ENCODE data around the gene VKORC1.
A peak's percentile ranks its signal among the peaks of the same experiment; 100 is the strongest.

The VKORC1 gene

GRCh38 chr16:31073142-31073969 lies 21.2 kb downstream of the VKORC1 start:
- ATAC-seq (replicated peaks; ENCODE audit: extremely low read depth, poor library complexity, severe bottlenecking) (peak; percentile 55), DNase-seq (ENCODE audit: low spot score in 2 of 2) (peak; percentile 68 to 72)
- peak overlapping the region; percentile 87 for H3K4me3 Mint-ChIP-seq
- peak overlapping the region; percentile 94 for H3K27ac Mint-ChIP-seq (ENCODE audit: low read depth)
- no peaks in the 10 kb centered on the region for H3K27me3 Mint-ChIP-seq
- H3K36me3 Mint-ChIP-seq (ENCODE audit: insufficient read depth) = peaks cover 24% of the 10 kb centered on the region
- H3K4me1 Mint-ChIP-seq = peaks cover 43% of the 10 kb centered on the region
- H3K9me3 Mint-ChIP-seq = no peaks in the 10 kb centered on the region

- Mint-ChIP-seq H3K4me3 (peak overlapping the region; percentile 87), H3K27ac (ENCODE audit: low read depth) (peak overlapping the region; percentile 94), H3K4me1 (peaks cover 48% of the 10 kb centered on the region)
Measured at GRCh38 chr16:31072540-31073141, 22.0 kb downstream of the VKORC1 start.

DNA sequence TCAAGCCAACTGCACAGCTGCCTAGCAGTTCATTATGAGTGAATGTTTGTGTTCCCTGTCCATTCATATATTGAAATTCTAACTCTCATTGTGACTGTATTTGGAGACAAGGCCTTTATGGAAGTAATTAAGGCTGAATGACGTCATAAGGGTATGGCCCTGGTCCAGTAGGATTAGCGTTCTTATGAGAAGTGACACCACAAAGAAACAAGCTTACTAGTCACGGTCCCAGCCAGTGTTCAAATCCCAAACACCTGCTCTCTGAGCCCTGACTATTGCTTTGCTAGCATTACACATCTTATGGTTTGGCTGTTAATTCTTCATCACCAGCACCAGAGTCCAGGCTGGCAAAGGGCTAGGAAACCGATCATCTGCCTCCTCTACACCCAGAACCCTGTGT lies 22.7 kb downstream of the VKORC1 start:
- Mint-ChIP-seq H3K4me3 (peak overlapping the region; percentile 87), H3K36me3 (ENCODE audit: insufficient read depth) (peaks cover 13% of the 10 kb centered on the region), H3K9me3 (no peaks in the 10 kb centered on the region), H3K27ac (ENCODE audit: low read depth) (peak overlapping the region; percentile 94), H3K27me3 (no peaks in the 10 kb centered on the region), H3K4me1 (peaks cover 49% of the 10 kb centered on the region)
- ATAC-seq (replicated peaks; ENCODE audit: extremely low read depth, poor library complexity, severe bottlenecking) = no peak
- no peak for DNase-seq (ENCODE audit: low spot score in 2 of 2)

More at GRCh38 chr16:31072540-31073141, 22.0 kb downstream of the VKORC1 start:
- no peak for DNase-seq (ENCODE audit: low spot score in 2 of 2)
- no peak for ATAC-seq (replicated peaks; ENCODE audit: extremely low read depth, poor library complexity, severe bottlenecking)
- Mint-ChIP-seq H3K27me3 (no peaks in the 10 kb centered on the region), H3K9me3 (no peaks in the 10 kb centered on the region), H3K36me3 (ENCODE audit: insufficient read depth) (peaks cover 20% of the 10 kb centered on the region)

DNA sequence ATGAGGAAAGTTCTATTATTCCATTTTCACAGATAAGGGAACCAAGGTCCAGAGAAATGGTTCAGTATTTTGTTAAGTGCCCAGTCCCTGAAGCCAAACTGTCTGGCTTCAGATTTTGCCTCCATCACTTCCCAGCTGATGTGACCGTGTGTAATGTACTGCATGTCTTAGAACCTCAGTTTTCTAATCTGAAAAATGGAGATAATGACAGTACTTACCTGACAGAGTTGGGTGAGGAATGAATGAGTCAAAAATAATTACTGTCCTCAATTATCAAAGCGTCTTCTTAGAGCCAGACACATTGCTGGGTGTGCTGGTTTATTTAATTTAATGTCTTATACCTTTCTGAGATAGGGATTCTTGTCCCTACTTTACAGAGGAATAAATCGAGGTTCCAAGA lies 27.3 kb downstream of the VKORC1 start:
- ATAC-seq (replicated peaks; ENCODE audit: extremely low read depth, poor library complexity, severe bottlenecking) = no peak
- H3K4me1 Mint-ChIP-seq = peaks cover 61% of the 10 kb centered on the region
- no peaks in the 10 kb centered on the region for H3K27me3 Mint-ChIP-seq
- DNase-seq (ENCODE audit: low spot score in 2 of 2) = no peak
- H3K36me3 Mint-ChIP-seq (ENCODE audit: insufficient read depth) = peaks cover 12% of the 10 kb centered on the region
- no peak overlapping the region for H3K4me3 Mint-ChIP-seq
- H3K27ac Mint-ChIP-seq (ENCODE audit: low read depth) = peak overlapping the region; percentile 88
- H3K9me3 Mint-ChIP-seq = no peaks in the 10 kb centered on the region

DNA sequence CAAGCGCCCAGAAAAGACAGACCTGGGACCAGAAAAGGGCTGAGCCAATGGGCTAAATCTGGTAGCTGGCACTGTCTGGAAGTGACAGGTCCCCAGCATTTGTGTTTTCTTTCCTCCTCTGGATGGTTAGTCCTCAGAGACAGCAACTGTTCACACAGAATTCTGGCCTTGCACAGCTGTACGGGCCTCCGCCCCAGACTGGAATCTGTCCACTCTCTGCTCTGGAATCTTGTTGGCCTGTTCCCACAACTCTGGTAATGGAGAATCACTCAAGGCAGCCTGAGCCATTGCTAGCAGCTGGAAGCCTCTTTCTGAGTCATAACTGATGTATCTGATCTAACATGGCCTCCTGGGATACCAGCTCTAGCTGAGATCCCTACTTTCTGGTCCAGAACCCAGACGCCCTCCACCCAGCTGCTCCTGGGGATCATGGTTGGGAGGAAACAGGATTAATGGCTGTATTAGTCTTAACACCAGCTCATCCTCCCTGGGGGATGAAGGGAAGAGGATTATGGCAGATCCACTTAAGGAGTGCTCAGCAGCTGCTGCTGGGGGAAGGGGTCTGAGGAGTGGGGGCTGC lies 29.6 kb downstream of the VKORC1 start:
- Mint-ChIP-seq H3K27ac (ENCODE audit: low read depth) (peak overlapping the region; percentile 90), H3K9me3 (no peaks in the 10 kb centered on the region), H3K36me3 (ENCODE audit: insufficient read depth) (peaks cover 20% of the 10 kb centered on the region), H3K4me1 (peaks cover 58% of the 10 kb centered on the region), H3K4me3 (peak overlapping the region; percentile 82), H3K27me3 (no peaks in the 10 kb centered on the region)
- DNase-seq (ENCODE audit: low spot score in 2 of 2) (no peak), ATAC-seq (replicated peaks; ENCODE audit: extremely low read depth, poor library complexity, severe bottlenecking) (peak; percentile 44)

- Mint-ChIP-seq H3K27me3 (no peaks in the 10 kb centered on the region), H3K4me1 (peaks cover 52% of the 10 kb centered on the region), H3K4me3 (peak overlapping the region; percentile 82), H3K9me3 (no peaks in the 10 kb centered on the region), H3K27ac (ENCODE audit: low read depth) (peak overlapping the region; percentile 90), H3K36me3 (ENCODE audit: insufficient read depth) (peaks cover 20% of the 10 kb centered on the region)
- peak; percentile 67 for ATAC-seq (replicated peaks; ENCODE audit: extremely low read depth, poor library complexity, severe bottlenecking)
- peak; percentile 25 to 28 for DNase-seq (ENCODE audit: low spot score in 2 of 2)
Measured at GRCh38 chr16:31063843-31064611, 30.6 kb downstream of the VKORC1 start.

DNA sequence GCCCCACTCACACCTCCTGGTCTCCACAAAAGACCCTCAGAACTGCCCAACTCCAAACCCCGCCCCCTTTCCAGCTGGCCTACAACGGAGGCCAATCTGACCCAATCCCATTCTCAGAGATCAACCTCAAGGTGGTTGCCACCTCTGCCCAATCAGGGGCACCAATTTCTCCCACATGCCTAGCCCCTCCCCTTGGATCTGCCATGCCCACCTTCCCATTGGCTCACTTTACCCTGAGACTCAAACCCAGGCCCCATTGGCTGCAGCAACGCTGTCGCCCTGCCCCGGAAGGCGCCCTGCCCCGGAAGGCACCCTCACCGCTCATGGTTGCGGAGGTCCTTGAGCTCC lies 31.1 kb downstream of the VKORC1 start:
- H3K27ac Mint-ChIP-seq (ENCODE audit: low read depth) = peak overlapping the region; percentile 90
- peak overlapping the region; percentile 82 for H3K4me3 Mint-ChIP-seq
- peaks cover 21% of the 10 kb centered on the region for H3K36me3 Mint-ChIP-seq (ENCODE audit: insufficient read depth)
- no peaks in the 10 kb centered on the region for H3K27me3 Mint-ChIP-seq
- peaks cover 50% of the 10 kb centered on the region for H3K4me1 Mint-ChIP-seq
- ATAC-seq (replicated peaks; ENCODE audit: extremely low read depth, poor library complexity, severe bottlenecking) (no peak), DNase-seq (ENCODE audit: low spot score in 2 of 2) (no peak)
- H3K9me3 Mint-ChIP-seq = no peaks in the 10 kb centered on the region

DNA sequence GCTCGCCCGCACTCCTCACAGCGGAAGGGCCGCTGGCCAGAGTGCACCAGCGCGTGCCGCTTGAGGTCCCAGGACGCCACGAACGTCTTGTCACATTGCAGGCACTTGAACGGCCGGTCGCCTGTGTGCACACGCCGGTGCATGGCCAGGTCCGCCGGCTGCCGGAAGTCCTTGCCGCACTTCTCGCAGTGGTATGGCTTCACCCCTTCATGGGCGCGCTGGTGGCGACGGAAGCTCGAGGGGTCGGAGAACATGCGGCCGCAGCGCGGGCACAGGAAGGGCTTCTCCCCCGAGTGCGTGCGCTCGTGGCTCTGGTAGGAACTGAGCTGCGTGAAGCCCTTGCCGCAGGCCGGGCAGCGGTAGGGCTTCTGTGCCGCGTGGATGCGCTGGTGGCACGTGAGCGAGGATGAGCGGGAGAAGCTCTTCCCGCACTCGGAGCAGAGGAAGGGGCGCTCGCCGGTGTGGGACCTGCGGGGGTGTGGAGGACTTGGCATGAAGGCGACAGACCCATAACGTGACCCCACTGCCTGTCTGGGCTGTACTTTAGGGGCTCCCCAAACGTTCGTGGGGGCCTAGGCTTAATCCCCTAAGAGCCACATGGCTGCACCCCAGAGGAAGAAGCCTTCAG lies 32.7 kb downstream of the VKORC1 start:
- DNase-seq (ENCODE audit: low spot score in 2 of 2) = no peak
- H3K27ac Mint-ChIP-seq (ENCODE audit: low read depth) = no peak overlapping the region
- ATAC-seq (replicated peaks; ENCODE audit: extremely low read depth, poor library complexity, severe bottlenecking) = no peak
- peak overlapping the region; percentile 38 for H3K4me3 Mint-ChIP-seq
- H3K36me3 Mint-ChIP-seq (ENCODE audit: insufficient read depth) = peaks cover 26% of the 10 kb centered on the region
- H3K4me1 Mint-ChIP-seq = peaks cover 44% of the 10 kb centered on the region
- H3K27me3 Mint-ChIP-seq = no peaks in the 10 kb centered on the region
- H3K9me3 Mint-ChIP-seq = no peaks in the 10 kb centered on the region

GRCh38 chr16:31061126-31061812 lies 33.3 kb downstream of the VKORC1 start:
- Mint-ChIP-seq H3K9me3 (no peaks in the 10 kb centered on the region), H3K27me3 (no peaks in the 10 kb centered on the region), H3K4me3 (peak overlapping the region; percentile 38), H3K36me3 (ENCODE audit: insufficient read depth) (peaks cover 26% of the 10 kb centered on the region), H3K27ac (ENCODE audit: low read depth) (no peak overlapping the region), H3K4me1 (peaks cover 41% of the 10 kb centered on the region)
- no peak for ATAC-seq (replicated peaks; ENCODE audit: extremely low read depth, poor library complexity, severe bottlenecking)
- no peak for DNase-seq (ENCODE audit: low spot score in 2 of 2)

- ATAC-seq (replicated peaks; ENCODE audit: extremely low read depth, poor library complexity, severe bottlenecking) (no peak), DNase-seq (ENCODE audit: low spot score in 2 of 2) (no peak)
- no peak overlapping the region for H3K4me3 Mint-ChIP-seq
- peaks cover 9% of the 10 kb centered on the region for H3K4me1 Mint-ChIP-seq
- peaks cover 8% of the 10 kb centered on the region for H3K36me3 Mint-ChIP-seq (ENCODE audit: insufficient read depth)
- no peaks in the 10 kb centered on the region for H3K9me3 Mint-ChIP-seq
- H3K27me3 Mint-ChIP-seq = no peaks in the 10 kb centered on the region
- peak overlapping the region; percentile 35 for H3K27ac Mint-ChIP-seq (ENCODE audit: low read depth)
Measured at GRCh38 chr16:31055613-31056012, 39.0 kb downstream of the VKORC1 start.

DNA sequence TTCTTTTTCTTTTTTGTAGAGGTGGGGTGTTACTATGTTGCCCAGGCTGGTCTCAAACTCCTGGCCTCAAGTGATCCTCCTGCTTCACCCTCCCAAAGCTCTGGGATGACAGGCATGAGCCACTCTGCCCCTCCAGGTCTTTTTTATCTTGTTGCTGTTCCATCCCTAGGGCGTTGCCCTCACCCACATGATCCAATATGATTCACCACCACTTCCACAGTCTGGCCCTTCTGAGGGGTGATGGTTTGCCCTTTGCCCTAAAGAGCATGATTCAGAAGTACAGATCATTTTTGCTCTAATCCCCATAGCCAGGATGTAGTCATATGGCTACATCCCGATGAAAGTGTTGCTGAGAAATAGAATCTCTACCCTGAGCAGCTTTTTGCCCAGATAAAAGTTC lies 42.5 kb downstream of the VKORC1 start:
- no peaks in the 10 kb centered on the region for H3K9me3 Mint-ChIP-seq
- ATAC-seq (replicated peaks; ENCODE audit: extremely low read depth, poor library complexity, severe bottlenecking) = no peak
- peaks cover 2% of the 10 kb centered on the region for H3K36me3 Mint-ChIP-seq (ENCODE audit: insufficient read depth)
- H3K4me1 Mint-ChIP-seq = peaks cover 9% of the 10 kb centered on the region
- H3K27ac Mint-ChIP-seq (ENCODE audit: low read depth) = peak overlapping the region; percentile 42
- H3K27me3 Mint-ChIP-seq = no peaks in the 10 kb centered on the region
- no peak for DNase-seq (ENCODE audit: low spot score in 2 of 2)
- H3K4me3 Mint-ChIP-seq = no peak overlapping the region
